Nephron (organoid): ENCODE measurements around the gene PNMA6F.
A peak's percentile ranks its signal among the peaks of the same experiment; 100 is the strongest.

Experiments
- H3K27ac Mint-ChIP-seq, 3 experiments: 2 replicates each; pipeline ENCODE4 v1.8.0; 2020; ENCODE audit warnings: mixed read lengths in 3 of 3, mild to moderate bottlenecking in 2 of 3, moderate library complexity in 1 of 3
- H3K27me3 Mint-ChIP-seq: 2 replicates; pipeline ENCODE4 v1.8.0; 2021; ENCODE audit warnings: low read depth, mild to moderate bottlenecking, moderate library complexity, mixed read lengths
- H3K36me3 Mint-ChIP-seq: 2 replicates; pipeline ENCODE4 v1.8.0; 2020; ENCODE audit warnings: low read depth, mixed read lengths
- H3K4me1 Mint-ChIP-seq: 2 replicates; pipeline ENCODE4 v1.8.0; 2020; ENCODE audit warnings: mixed read lengths
- H3K4me3 Mint-ChIP-seq, 3 experiments: 2 replicates each; pipeline ENCODE4 v1.8.0; 2020; ENCODE audit warnings: mild to moderate bottlenecking in 3 of 3, mixed read lengths in 3 of 3, moderate library complexity in 2 of 3
- H3K9me3 Mint-ChIP-seq: 2 replicates; pipeline ENCODE4 v1.8.0; 2020; ENCODE audit warnings: mixed read lengths
- CTCF ChIP-seq, 3 experiments: fragments of 200-600 bp; sonication (generic); IDR thresholded peaks; one replicate each; pipeline ENCODE4 v1.5.0; 2021; ENCODE audit warnings: antibody characterized with exemption in 3 of 3; ENCODE audit not compliant: unreplicated experiment in 3 of 3

PNMA6F gene

GRCh38 chrX:153321381-153322124 lies at the start of gene PNMA6F:
Gene PNMA6F, minus strand, starts transcription at chrX:153321767. Its CDS starts 1,093 bp downstream, at chrX:153320674.
- H3K27me3 Mint-ChIP-seq: peaks cover 32% of the 10 kb centered on the region
- peak within 1 kb of the TSS in 2 of 3 experiments; percentile 43 to 66 for H3K4me3 Mint-ChIP-seq
- no peak within 1 kb of the TSS for H3K27ac Mint-ChIP-seq
- no peaks in the 10 kb centered on the region for H3K36me3 Mint-ChIP-seq
- no peaks in the 10 kb centered on the region for H3K4me1 Mint-ChIP-seq
- H3K9me3 Mint-ChIP-seq: peaks cover 33% of the 10 kb centered on the region
- TF ChIP-seq CTCF (IDR thresholded peaks at IDR 0.05; ENCODE audit: unreplicated experiment in 3 of 3): no peak

- H3K4me3 Mint-ChIP-seq: no peak overlapping the region
- no peak for TF ChIP-seq CTCF (IDR thresholded peaks at IDR 0.05; ENCODE audit: unreplicated experiment in 3 of 3)
- peaks cover 16% of the 10 kb centered on the region for H3K9me3 Mint-ChIP-seq
- H3K36me3 Mint-ChIP-seq: no peaks in the 10 kb centered on the region
- H3K27me3 Mint-ChIP-seq: no peaks in the 10 kb centered on the region
- H3K4me1 Mint-ChIP-seq: peaks cover 8% of the 10 kb centered on the region
- peak overlapping the region; percentile 64 to 81 (median 74) for H3K27ac Mint-ChIP-seq
These were observed 49.7 kb upstream of the PNMA6F start for GRCh38 chrX:153371256-153371655.

DNA sequence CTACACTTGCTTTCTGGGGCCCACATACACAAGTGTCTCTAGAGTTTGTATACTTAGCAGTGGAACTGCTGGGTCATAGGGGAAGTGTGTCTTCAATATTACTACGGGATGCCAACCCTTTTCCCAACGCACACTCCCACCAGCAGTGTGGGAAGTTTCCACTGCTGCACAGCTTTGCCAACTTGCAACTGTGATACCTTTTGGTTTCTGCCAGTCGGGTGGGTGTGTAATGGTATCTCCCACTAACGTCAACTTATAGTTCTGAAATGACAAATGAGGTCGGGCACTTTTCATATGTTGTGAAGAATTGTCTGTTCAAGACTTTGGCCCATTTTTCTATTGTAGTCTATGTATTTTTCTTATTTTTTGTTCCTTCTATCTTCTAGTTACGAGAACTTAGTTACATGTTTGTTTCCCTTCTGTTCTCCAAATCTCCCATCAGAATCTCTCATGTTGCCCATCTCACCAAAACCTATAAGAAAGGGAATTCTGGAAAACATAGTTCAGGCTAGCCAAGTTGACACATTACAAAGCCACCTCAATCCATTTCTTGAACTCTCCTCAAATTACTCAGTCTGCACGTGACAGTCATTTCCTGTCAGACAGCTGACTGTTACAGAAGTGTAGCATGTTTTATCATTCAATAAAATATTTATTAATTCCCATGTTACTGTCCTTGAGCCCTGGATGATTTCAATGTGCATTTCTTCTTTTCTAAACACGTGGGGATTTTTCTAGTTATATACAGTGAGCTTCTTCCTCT lies 48.9 kb upstream of the PNMA6F start:
- Mint-ChIP-seq H3K9me3 (peaks cover 16% of the 10 kb centered on the region), H3K4me1 (peaks cover 8% of the 10 kb centered on the region), H3K27me3 (no peaks in the 10 kb centered on the region), H3K4me3 (no peak overlapping the region), H3K27ac (peak overlapping the region; percentile 64 to 81 (median 74)), H3K36me3 (no peaks in the 10 kb centered on the region)
- TF ChIP-seq CTCF (IDR thresholded peaks at IDR 0.05; ENCODE audit: unreplicated experiment in 3 of 3): no peak

GRCh38 chrX:153366878-153367538 lies 45.4 kb upstream of the PNMA6F start:
- no peak for TF ChIP-seq CTCF (IDR thresholded peaks at IDR 0.05; ENCODE audit: unreplicated experiment in 3 of 3)
- Mint-ChIP-seq H3K9me3 (peaks cover 5% of the 10 kb centered on the region), H3K4me1 (peaks cover 8% of the 10 kb centered on the region), H3K27me3 (no peaks in the 10 kb centered on the region), H3K4me3 (no peak overlapping the region), H3K27ac (no peak overlapping the region), H3K36me3 (no peaks in the 10 kb centered on the region)

DNA sequence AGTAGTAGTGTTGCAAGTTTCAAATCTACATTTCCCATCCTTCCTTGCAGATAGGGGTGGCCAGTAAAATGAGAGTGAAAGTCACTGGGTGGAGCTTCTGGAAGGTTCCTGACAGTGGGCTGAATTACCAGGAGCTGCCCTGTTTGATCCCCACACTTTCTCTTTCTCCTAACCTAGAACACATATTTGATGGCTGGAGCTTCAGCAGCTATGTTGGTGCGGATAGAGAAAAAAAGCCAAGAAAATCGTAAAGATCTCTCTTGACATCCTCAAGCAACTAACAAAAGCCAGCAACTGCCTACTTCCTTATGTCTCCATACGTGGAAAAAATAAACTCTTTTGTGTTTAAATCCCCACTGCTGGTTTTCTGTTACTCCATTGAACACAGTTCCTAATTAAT lies 44.6 kb upstream of the PNMA6F start:
- H3K4me3 Mint-ChIP-seq: no peak overlapping the region
- no peaks in the 10 kb centered on the region for H3K27me3 Mint-ChIP-seq
- H3K36me3 Mint-ChIP-seq: no peaks in the 10 kb centered on the region
- TF ChIP-seq CTCF (IDR thresholded peaks at IDR 0.05; ENCODE audit: unreplicated experiment in 3 of 3): no peak
- H3K9me3 Mint-ChIP-seq: peaks cover 3% of the 10 kb centered on the region
- no peak overlapping the region for H3K27ac Mint-ChIP-seq
- peaks cover 6% of the 10 kb centered on the region for H3K4me1 Mint-ChIP-seq
